SK-N-SH (cell line): ENCODE results near the gene ITGB5. TPM values are rescaled to one million over a fixed set of nuclear protein-coding genes. Genes with fewer than 3 reads are reported as not detected.

Source experiments
- CTCF ChIA-PET: fragments of 300-600, 350-600 bp; formaldehyde crosslinking; extraction: SDS; loops from one replicate; lab custom pipeline; 2021; lab: Yijun Ruan, JAX
- POLR2A ChIA-PET: fragments of 350-600 bp; sonication (Branson Sonifier 250); formaldehyde crosslinking; extraction: SDS; loops from one replicate; lab custom pipeline; 2020; ENCODE audit warnings: antibody characterized with exemption, inconsistent platforms; lab: Yijun Ruan, JAX
- DNase-seq: peaks from one replicate; pipeline ENCODE4 v3.0.0; 2012
- H2AFZ ChIP-seq: fragments of 200-600 bp; sonication (generic); 2 replicates; pipeline ENCODE4 v1.8.1; 2016; ENCODE audit warnings: antibody characterized with exemption, mild to moderate bottlenecking, low read depth
- H3F3A ChIP-seq: fragments of 200-600 bp; sonication (generic); replicated peaks from 2 replicates; pipeline ENCODE3; 2016; ENCODE audit warnings: antibody characterized with exemption, mild to moderate bottlenecking; ENCODE audit not compliant: insufficient read depth
- H3K27ac ChIP-seq, 2 experiments: fragments of 200-500 bp in 1 of 2; fragments of 200-600 bp in 1 of 2; sonication (Bioruptor generic) in 1 of 2; sonication (generic), shearing (Covaris generic) in 1 of 2; 2 replicates each; pipeline versions ENCODE4 v1.5.1 to v1.6.1; 2014 to 2016; ENCODE audit warnings: low read depth in 2 of 2, inconsistent platforms in 1 of 2, low read length in 1 of 2, mild to moderate bottlenecking in 1 of 2, mixed read lengths in 1 of 2
- H3K27me3 ChIP-seq: fragments of 200-600 bp; sonication (generic), shearing (Covaris generic); 2 replicates; pipeline ENCODE4 v1.6.1; 2016; ENCODE audit warnings: mixed run types; ENCODE audit not compliant: insufficient read depth
- H3K36me3 ChIP-seq, 2 experiments: fragments of 200-500 bp in 1 of 2; fragments of 200-600 bp in 1 of 2; sonication (Bioruptor generic) in 1 of 2; sonication (generic) in 1 of 2; replicated peaks in 1 of 2; 2 replicates each; pipeline versions ENCODE3 to v1.5.1; 2014 to 2016; ENCODE audit warnings: low read length in 1 of 2, mild to moderate bottlenecking in 1 of 2; ENCODE audit not compliant: insufficient read depth in 2 of 2, control insufficient read depth in 1 of 2
- H3K4me1 ChIP-seq, 2 experiments: fragments of 200-500 bp in 1 of 2; fragments of 200-600 bp in 1 of 2; sonication (Bioruptor generic) in 1 of 2; sonication (generic), shearing (Covaris generic) in 1 of 2; 2 replicates each; pipeline versions ENCODE4 v1.5.1 to v1.6.1; 2014 to 2016; ENCODE audit warnings: low read depth in 1 of 2, low read length in 1 of 2, mixed run types in 1 of 2; ENCODE audit not compliant: insufficient read depth in 2 of 2, control insufficient read depth in 1 of 2
- H3K4me2 ChIP-seq: fragments of 200-600 bp; sonication (generic), shearing (Covaris generic); 2 replicates; pipeline ENCODE4 v1.6.1; 2017; ENCODE audit warnings: mixed run types
- H3K4me3 ChIP-seq, 2 experiments: fragments of 200-500 bp in 1 of 2; fragments of 200-600 bp in 1 of 2; sonication (Bioruptor generic) in 1 of 2; sonication (generic), shearing (Covaris generic) in 1 of 2; 2 replicates each; pipeline versions ENCODE4 v1.5.1 to v1.8.1; 2014 to 2016; ENCODE audit warnings: low read depth in 2 of 2, inconsistent platforms in 1 of 2, low read length in 1 of 2, mild to moderate bottlenecking in 1 of 2, mixed read lengths in 1 of 2, moderate library complexity in 1 of 2
- H3K79me2 ChIP-seq: fragments of 200-600 bp; sonication (generic); 2 replicates; pipeline ENCODE4 v1.8.1; 2017; ENCODE audit warnings: mild to moderate bottlenecking; ENCODE audit not compliant: insufficient read depth
- H3K9ac ChIP-seq: fragments of 200-600 bp; sonication (generic); 2 replicates; pipeline ENCODE4 v1.6.1; 2017; ENCODE audit warnings: mixed run types
- H3K9me2 ChIP-seq: fragments of 200-600 bp; sonication (generic); 2 replicates; pipeline ENCODE4 v1.6.1; 2017; ENCODE audit warnings: mixed run types
- H3K9me3 ChIP-seq: fragments of 200-600 bp; sonication (generic); 2 replicates; pipeline ENCODE4 v1.6.1; 2017; ENCODE audit warnings: mixed run types, mild to moderate bottlenecking, moderate library complexity
- H4K20me1 ChIP-seq: fragments of 200-600 bp; sonication (generic); 2 replicates; pipeline ENCODE4 v1.6.1; 2017; ENCODE audit warnings: mild to moderate bottlenecking, mixed run types; ENCODE audit not compliant: insufficient read depth
- CHD2 ChIP-seq: fragments of 150-350 bp; IDR thresholded peaks from 2 replicates; pipeline ENCODE4 v1.6.1; 2018; ENCODE audit warnings: low read length; ENCODE audit not compliant: partially characterized antibody
- ELF1 ChIP-seq: IDR thresholded peaks from 2 replicates; pipeline ENCODE4 v1.4.0; 2012
- FOXJ3 ChIP-seq: sonication (generic); formaldehyde crosslinking; IDR thresholded peaks from 2 replicates; pipeline ENCODE4 v1.5.1; 2020; ENCODE audit warnings: mild to moderate bottlenecking, missing genetic modification reagents
- FOXM1 ChIP-seq: IDR thresholded peaks from 2 replicates; pipeline ENCODE4 v1.4.0; 2012; ENCODE audit warnings: low read depth, mild to moderate bottlenecking
- GABPA ChIP-seq: IDR thresholded peaks from 2 replicates; pipeline ENCODE4 v1.4.0; 2012; ENCODE audit warnings: low read depth, mild to moderate bottlenecking
- GATA2 ChIP-seq: sonication (generic); formaldehyde crosslinking; IDR thresholded peaks from 2 replicates; pipeline ENCODE4 v1.5.0; 2020; ENCODE audit warnings: mild to moderate bottlenecking, missing genetic modification reagents
- JUND ChIP-seq: IDR thresholded peaks from 2 replicates; pipeline ENCODE4 v1.4.0; 2012
- MXI1 ChIP-seq: IDR thresholded peaks from 2 replicates; pipeline ENCODE4 v1.6.1; 2012; ENCODE audit warnings: mild to moderate bottlenecking, low read depth, low read length, improper control_type of control experiment
- NFIC ChIP-seq: IDR thresholded peaks from 2 replicates; pipeline ENCODE4 v1.4.0; 2012; ENCODE audit warnings: borderline replicate concordance
- NRF1 ChIP-seq: IDR thresholded peaks from 2 replicates; pipeline ENCODE4 v1.6.1; 2012; ENCODE audit warnings: low read depth, mild to moderate bottlenecking, low read length
- POLR2AphosphoS5 ChIP-seq: IDR thresholded peaks from 2 replicates; pipeline ENCODE4 v1.6.1; 2012; ENCODE audit warnings: low read depth, low read length
- RAD21 ChIP-seq: IDR thresholded peaks from 2 replicates; pipeline ENCODE4 v1.6.1; 2012; ENCODE audit warnings: mild to moderate bottlenecking, low read length
- RCOR1 ChIP-seq: fragments of 150-350 bp; IDR thresholded peaks from 2 replicates; pipeline ENCODE4 v1.6.1; 2017; ENCODE audit warnings: antibody characterized with exemption, low read length
- RFX5 ChIP-seq: IDR thresholded peaks from 2 replicates; pipeline ENCODE4 v1.6.1; 2012; ENCODE audit warnings: mild to moderate bottlenecking, improper control_type of control experiment, low read length
- RXRA ChIP-seq: IDR thresholded peaks from 2 replicates; pipeline ENCODE4 v1.4.0; 2012; ENCODE audit warnings: low read depth, mild to moderate bottlenecking, borderline replicate concordance
- SIN3A ChIP-seq: IDR thresholded peaks from 2 replicates; pipeline ENCODE4 v1.6.1; 2012; ENCODE audit warnings: low read depth, mild to moderate bottlenecking, low read length, moderate library complexity, borderline replicate concordance
- SMC3 ChIP-seq: IDR thresholded peaks from 2 replicates; pipeline ENCODE4 v1.6.1; 2012; ENCODE audit warnings: low read depth, low read length, improper control_type of control experiment
- TAF1 ChIP-seq: IDR thresholded peaks from 2 replicates; pipeline ENCODE4 v1.6.1; 2012; ENCODE audit warnings: low read depth, mild to moderate bottlenecking, low read length, moderate library complexity, borderline replicate concordance
- TCF12 ChIP-seq: IDR thresholded peaks from 2 replicates; pipeline ENCODE4 v1.4.0; 2012
- TEAD4 ChIP-seq: IDR thresholded peaks from 2 replicates; pipeline ENCODE4 v1.4.0; 2012; ENCODE audit warnings: mild to moderate bottlenecking, borderline replicate concordance; ENCODE audit not compliant: insufficient read depth
- YY1 ChIP-seq: IDR thresholded peaks from 2 replicates; pipeline ENCODE4 v1.4.0; 2012; ENCODE audit warnings: low read depth, mild to moderate bottlenecking
- WGBS: methylation state at CpG from one replicate; pipeline ENCODE4 v1.1.6; 2017; ENCODE audit warnings: low lambda C conversion rate; 5-methylcytosine and 5-hydroxymethylcytosine counted together
- polyA plus RNA-seq, 3 experiments: library from polyadenylated mRNA; depleted of rRNA; stranded (reverse); fragments of >200 nt; gene quantifications; 2 replicates each; pipeline ENCODE4 v1.2.3, GENCODE V29; 2012
- TF ChIP-seq, protein P1 (sequence below): fragments of 200-600 bp; sonication (generic); IDR thresholded peaks from 2 replicates; pipeline ENCODE4 v1.6.1; 2017; ENCODE audit warnings: antibody characterized with exemption, mild to moderate bottlenecking, moderate library complexity
- TF ChIP-seq, protein P2 (sequence below): fragments of 150-350 bp; IDR thresholded peaks from 2 replicates; pipeline ENCODE4 v1.6.1; 2016; ENCODE audit warnings: mild to moderate bottlenecking, low read depth, low read length
- TF ChIP-seq, protein P3 (sequence below): IDR thresholded peaks from 2 replicates; pipeline ENCODE4 v1.4.0; 2012; ENCODE audit warnings: low read depth, borderline replicate concordance
- TF ChIP-seq, protein P4 (sequence below): fragments of 150-350 bp; IDR thresholded peaks from 2 replicates; pipeline ENCODE4 v1.6.1; 2017; ENCODE audit warnings: antibody characterized with exemption, low read length, low read depth, borderline replicate concordance
- TF ChIP-seq, protein P5 (sequence below): IDR thresholded peaks from 2 replicates; pipeline ENCODE4 v1.4.0; 2012; ENCODE audit warnings: low read depth
- TF ChIP-seq, protein P6 (sequence below): IDR thresholded peaks from 2 replicates; pipeline ENCODE4 v1.4.0; 2012; ENCODE audit warnings: low read depth, borderline replicate concordance
- TF ChIP-seq, protein P7 (sequence below): IDR thresholded peaks from 2 replicates; pipeline ENCODE4; 2012

ITGB5 gene
- polyA plus RNA-seq, 1 of the 3 experiments (the other 2 are of a cell fraction): 481 TPM

DNA sequence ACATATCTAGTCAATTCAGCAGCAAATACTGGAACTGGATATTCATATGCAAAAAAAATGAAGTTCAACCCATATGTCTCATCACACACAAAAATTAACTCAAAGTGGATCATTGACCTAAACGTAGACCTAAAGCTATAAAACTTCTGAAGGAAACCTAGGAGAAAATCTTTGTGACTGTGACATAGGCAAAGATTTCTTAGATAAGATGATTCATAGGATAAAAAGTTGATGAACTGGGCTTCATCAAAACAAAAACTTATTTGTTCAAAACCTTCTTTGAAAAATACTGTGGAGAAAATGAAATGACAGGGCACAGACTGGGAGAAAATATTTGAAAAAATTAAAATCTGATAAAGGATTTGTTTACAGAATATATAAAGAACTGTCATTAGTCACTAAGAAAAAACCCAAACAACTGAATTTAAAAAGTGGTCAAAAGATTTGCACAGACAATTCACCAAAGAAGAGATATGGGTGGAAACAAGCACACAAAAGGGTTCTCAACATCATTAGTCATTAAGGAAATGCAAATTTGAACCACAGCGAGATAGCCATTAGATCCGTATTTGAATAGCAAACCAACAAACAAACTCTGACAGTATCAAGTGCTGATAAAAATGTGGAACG, 62.8 kb downstream of the ITGB5 start:
- Histone ChIP-seq H3K4me2 (no peak overlapping the region), H3K27ac (peak overlapping the region in 1 of 2 experiments; percentile 76; a peak in 2 of 4 replicates), H3K4me3 (no peak overlapping the region), H2AFZ (no peak overlapping the region), H3K4me1 (peaks cover 6 to 21% of the 10 kb centered on the region in 2 experiments; a peak in 2 of 4 replicates), H3K36me3 (peaks cover 35 to 65% of the 10 kb centered on the region in 2 experiments), H3K79me2 (peaks cover 18% of the 10 kb centered on the region; the same call in 1 of the 2 replicates), H3K9me3 (no peaks in the 10 kb centered on the region), H3K9me2 (no peaks in the 10 kb centered on the region), H3K27me3 (no peaks in the 10 kb centered on the region), H3K9ac (no peak overlapping the region), H3F3A (peaks cover 34% of the 10 kb centered on the region), H4K20me1 (no peaks in the 10 kb centered on the region)
- DNase-seq: no peak
- ChIA-PET CTCF (no interaction called here), POLR2A (no interaction called here)
- WGBS: 71% methylated on average over 4 of the region's 4 CpGs
- TF ChIP-seq TEAD4 (peak; percentile 17; the same call in 1 of the 2 replicates), RFX5 (no peak), TCF12 (peak; percentile 60), SMC3 (no peak), ELF1 (no peak), NFIC (peak; percentile 20; the same call in 1 of the 2 replicates), NRF1 (no peak), GATA2 (CRISPR knock-in tag) (no peak), SIN3A (no peak), FOXJ3 (CRISPR knock-in tag) (no peak), POLR2AphosphoS5 (no peak), RCOR1 (no peak), JUND (peak; percentile 68), YY1 (no peak), GABPA (no peak), RXRA (no peak), RAD21 (no peak), MXI1 (no peak), TAF1 (no peak), CHD2 (no peak), FOXM1 (no peak)
- TF ChIP-seq, protein P1, sequence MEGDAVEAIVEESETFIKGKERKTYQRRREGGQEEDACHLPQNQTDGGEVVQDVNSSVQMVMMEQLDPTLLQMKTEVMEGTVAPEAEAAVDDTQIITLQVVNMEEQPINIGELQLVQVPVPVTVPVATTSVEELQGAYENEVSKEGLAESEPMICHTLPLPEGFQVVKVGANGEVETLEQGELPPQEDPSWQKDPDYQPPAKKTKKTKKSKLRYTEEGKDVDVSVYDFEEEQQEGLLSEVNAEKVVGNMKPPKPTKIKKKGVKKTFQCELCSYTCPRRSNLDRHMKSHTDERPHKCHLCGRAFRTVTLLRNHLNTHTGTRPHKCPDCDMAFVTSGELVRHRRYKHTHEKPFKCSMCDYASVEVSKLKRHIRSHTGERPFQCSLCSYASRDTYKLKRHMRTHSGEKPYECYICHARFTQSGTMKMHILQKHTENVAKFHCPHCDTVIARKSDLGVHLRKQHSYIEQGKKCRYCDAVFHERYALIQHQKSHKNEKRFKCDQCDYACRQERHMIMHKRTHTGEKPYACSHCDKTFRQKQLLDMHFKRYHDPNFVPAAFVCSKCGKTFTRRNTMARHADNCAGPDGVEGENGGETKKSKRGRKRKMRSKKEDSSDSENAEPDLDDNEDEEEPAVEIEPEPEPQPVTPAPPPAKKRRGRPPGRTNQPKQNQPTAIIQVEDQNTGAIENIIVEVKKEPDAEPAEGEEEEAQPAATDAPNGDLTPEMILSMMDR: no peak
- TF ChIP-seq, protein P2, sequence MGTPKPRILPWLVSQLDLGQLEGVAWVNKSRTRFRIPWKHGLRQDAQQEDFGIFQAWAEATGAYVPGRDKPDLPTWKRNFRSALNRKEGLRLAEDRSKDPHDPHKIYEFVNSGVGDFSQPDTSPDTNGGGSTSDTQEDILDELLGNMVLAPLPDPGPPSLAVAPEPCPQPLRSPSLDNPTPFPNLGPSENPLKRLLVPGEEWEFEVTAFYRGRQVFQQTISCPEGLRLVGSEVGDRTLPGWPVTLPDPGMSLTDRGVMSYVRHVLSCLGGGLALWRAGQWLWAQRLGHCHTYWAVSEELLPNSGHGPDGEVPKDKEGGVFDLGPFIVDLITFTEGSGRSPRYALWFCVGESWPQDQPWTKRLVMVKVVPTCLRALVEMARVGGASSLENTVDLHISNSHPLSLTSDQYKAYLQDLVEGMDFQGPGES: no peak
- TF ChIP-seq, protein P3, sequence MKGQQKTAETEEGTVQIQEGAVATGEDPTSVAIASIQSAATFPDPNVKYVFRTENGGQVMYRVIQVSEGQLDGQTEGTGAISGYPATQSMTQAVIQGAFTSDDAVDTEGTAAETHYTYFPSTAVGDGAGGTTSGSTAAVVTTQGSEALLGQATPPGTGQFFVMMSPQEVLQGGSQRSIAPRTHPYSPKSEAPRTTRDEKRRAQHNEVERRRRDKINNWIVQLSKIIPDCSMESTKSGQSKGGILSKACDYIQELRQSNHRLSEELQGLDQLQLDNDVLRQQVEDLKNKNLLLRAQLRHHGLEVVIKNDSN: no peak
- TF ChIP-seq, protein P4, sequence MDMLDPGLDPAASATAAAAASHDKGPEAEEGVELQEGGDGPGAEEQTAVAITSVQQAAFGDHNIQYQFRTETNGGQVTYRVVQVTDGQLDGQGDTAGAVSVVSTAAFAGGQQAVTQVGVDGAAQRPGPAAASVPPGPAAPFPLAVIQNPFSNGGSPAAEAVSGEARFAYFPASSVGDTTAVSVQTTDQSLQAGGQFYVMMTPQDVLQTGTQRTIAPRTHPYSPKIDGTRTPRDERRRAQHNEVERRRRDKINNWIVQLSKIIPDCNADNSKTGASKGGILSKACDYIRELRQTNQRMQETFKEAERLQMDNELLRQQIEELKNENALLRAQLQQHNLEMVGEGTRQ: no peak
- TF ChIP-seq, protein P5, sequence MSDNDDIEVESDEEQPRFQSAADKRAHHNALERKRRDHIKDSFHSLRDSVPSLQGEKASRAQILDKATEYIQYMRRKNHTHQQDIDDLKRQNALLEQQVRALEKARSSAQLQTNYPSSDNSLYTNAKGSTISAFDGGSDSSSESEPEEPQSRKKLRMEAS: no peak
- TF ChIP-seq, protein P6, sequence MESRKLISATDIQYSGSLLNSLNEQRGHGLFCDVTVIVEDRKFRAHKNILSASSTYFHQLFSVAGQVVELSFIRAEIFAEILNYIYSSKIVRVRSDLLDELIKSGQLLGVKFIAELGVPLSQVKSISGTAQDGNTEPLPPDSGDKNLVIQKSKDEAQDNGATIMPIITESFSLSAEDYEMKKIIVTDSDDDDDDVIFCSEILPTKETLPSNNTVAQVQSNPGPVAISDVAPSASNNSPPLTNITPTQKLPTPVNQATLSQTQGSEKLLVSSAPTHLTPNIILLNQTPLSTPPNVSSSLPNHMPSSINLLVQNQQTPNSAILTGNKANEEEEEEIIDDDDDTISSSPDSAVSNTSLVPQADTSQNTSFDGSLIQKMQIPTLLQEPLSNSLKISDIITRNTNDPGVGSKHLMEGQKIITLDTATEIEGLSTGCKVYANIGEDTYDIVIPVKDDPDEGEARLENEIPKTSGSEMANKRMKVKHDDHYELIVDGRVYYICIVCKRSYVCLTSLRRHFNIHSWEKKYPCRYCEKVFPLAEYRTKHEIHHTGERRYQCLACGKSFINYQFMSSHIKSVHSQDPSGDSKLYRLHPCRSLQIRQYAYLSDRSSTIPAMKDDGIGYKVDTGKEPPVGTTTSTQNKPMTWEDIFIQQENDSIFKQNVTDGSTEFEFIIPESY: no peak
- TF ChIP-seq, protein P7, sequence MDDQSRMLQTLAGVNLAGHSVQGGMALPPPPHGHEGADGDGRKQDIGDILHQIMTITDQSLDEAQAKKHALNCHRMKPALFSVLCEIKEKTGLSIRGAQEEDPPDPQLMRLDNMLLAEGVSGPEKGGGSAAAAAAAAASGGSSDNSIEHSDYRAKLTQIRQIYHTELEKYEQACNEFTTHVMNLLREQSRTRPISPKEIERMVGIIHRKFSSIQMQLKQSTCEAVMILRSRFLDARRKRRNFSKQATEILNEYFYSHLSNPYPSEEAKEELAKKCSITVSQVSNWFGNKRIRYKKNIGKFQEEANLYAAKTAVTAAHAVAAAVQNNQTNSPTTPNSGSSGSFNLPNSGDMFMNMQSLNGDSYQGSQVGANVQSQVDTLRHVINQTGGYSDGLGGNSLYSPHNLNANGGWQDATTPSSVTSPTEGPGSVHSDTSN: peak; percentile 50
